ENCODE results near the gene LCP2. TPM values are rescaled to one million over a fixed set of nuclear protein-coding genes. Genes with fewer than 3 reads are reported as not detected.

LCP2 gene
- total and polyA plus RNA-seq, 10 of the 15 experiments (the other 5 are each of a cell fraction or from before 2014, with no cell fraction given): 8.0 to 50.5 (median 20.6) TPM

- Histone ChIP-seq H3K36me3 (ENCODE audit: control insufficient read depth in 2 of 2, insufficient read depth in 2 of 2, low read length in 1 of 2) (peaks cover 4 to 6% of the 10 kb centered on the region in 2 experiments; a peak in 3 of 4 replicates), H3K4me2 (ENCODE audit: control insufficient read depth, insufficient read depth) (no peak overlapping the region), H2AFZ (ENCODE audit: control insufficient read depth, low read depth, low read length) (no peak overlapping the region), H3K27ac (ENCODE audit: control insufficient read depth, insufficient read depth) (no peak overlapping the region; the same call in 1 of the 2 replicates), H4K20me1 (ENCODE audit: control insufficient read depth, insufficient read depth) (no peaks in the 10 kb centered on the region), H3K27me3 (replicated peaks in 1 of 2; ENCODE audit: control insufficient read depth in 2 of 2, insufficient read depth in 2 of 2, low read length in 1 of 2) (no peaks in the 10 kb centered on the region), H3K79me2 (ENCODE audit: control insufficient read depth, insufficient read depth, low read length) (no peaks in the 10 kb centered on the region), H3K4me1 (ENCODE audit: control insufficient read depth, insufficient read depth, low read length) (peaks cover 31% of the 10 kb centered on the region), H3K4me3 (no peak overlapping the region), H3K9ac (ENCODE audit: control insufficient read depth, insufficient read depth, low read length) (no peak overlapping the region), H3K9me3 (replicated peaks; ENCODE audit: control insufficient read depth, insufficient read depth, low read length) (peaks cover 3% of the 10 kb centered on the region; the same call in 1 of the 3 replicates)
- TF ChIP-seq CUX1 (IDR thresholded peaks at IDR 0.05; ENCODE audit: insufficient replicate concordance, low read depth, low read length) (no peak), E2F4 (IDR thresholded peaks at IDR 0.05; ENCODE audit: low read depth, low read length) (no peak)
- BruUV-seq (replicated peaks): no TSS peak
- POLR2A ChIA-PET: interaction anchor here (0.6 to 4.5 kb wide), 5 partner anchors 11 to 51 kb away, joined by 3 to 75 read pairs (median 7); partner anchors contain the start of gene LCP2
- CTCF ChIA-PET: interaction anchor here (0.8 to 8.1 kb wide), 9 partner anchors 12 to 131 kb away, joined by 3 to 126 read pairs (median 3); partner anchors contain the start of gene LCP2
- SMC1A ChIA-PET (ENCODE audit: uncharacterized antibody, unreplicated experiment): interaction anchor here (0.9 to 16.6 kb wide), 6 partner anchors 14 to 141 kb away, joined by 3 to 451 read pairs (median 60); partner anchors contain the start of gene LCP2
- no peak for FAIRE-seq
- RAD21 ChIA-PET (ENCODE audit: unreplicated experiment): interaction anchor here (1.2 to 8.9 kb wide), 7 partner anchors 15 to 59 kb away, joined by 4 to 182 read pairs (median 12); partner anchors contain the start of gene LCP2
- ATAC-seq: no peak
- WGBS (ENCODE audit: insufficient coverage, insufficient replicate concordance, low lambda C conversion rate, missing lambda C conversion rate): 96% methylated on average over 6 of the region's 6 CpGs
- intact Hi-C loops (cut with micrococcal nuclease; ENCODE audit: unreplicated experiment): no loop called here
- in situ Hi-C loops (cut with MboI): no loop called here
- no peak for DNase-seq (ENCODE audit: low read depth, low spot score)
Measured at GRCh38 chr5:170280011-170280493, 17.5 kb downstream of the LCP2 start.
